Metanephros (tissue), 1 donor: ENCODE data around the gene ATG4A. TPM values are rescaled to one million over a fixed set of nuclear protein-coding genes. Genes with fewer than 3 reads are reported as not detected.

Experiments used
- total RNA-seq: library from RNA; depleted of rRNA; stranded (reverse); fragments of >200 nt; gene quantifications from one replicate; pipeline ENCODE4 v1.2.3, GENCODE V29; 2014

ATG4A gene, protein sequence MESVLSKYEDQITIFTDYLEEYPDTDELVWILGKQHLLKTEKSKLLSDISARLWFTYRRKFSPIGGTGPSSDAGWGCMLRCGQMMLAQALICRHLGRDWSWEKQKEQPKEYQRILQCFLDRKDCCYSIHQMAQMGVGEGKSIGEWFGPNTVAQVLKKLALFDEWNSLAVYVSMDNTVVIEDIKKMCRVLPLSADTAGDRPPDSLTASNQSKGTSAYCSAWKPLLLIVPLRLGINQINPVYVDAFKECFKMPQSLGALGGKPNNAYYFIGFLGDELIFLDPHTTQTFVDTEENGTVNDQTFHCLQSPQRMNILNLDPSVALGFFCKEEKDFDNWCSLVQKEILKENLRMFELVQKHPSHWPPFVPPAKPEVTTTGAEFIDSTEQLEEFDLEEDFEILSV
- 12.3 TPM for total RNA-seq

DNA sequence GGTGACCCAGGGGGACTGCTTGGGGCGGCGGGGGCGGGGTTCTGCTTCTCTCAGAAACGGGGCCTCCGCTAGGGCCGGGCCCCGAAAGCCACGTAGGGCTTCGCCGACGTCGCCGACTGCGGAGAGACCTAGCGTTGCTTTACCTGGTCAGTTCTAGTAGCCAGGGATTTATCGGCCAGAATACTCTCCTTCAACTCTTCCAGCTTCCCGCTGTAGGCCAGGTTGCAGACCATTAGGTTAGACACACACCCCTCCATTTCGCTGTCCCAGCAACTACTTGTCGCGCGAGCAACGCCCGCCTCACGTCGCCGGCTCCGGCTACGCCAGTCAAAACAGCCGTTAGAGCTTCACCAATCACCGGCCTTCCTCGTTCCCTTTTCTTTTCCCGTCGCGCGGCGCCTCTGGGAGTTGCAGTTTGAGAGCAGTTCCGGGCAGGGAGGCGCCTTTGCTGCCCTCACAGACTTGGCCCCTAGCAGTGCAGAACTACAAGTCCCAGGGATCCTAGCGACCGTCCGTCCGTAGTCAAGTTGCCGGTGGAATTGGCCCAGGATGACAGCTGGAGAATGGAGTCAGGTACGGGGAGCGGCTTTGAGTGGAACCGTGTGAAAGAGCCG is at the start of gene ATG4A, which contains the start of gene PSMD10:
Gene ATG4A (plus strand): TSS at position 515 of the 614 bp plus-strand sequence. CDS start 49 bp downstream, at position 564.
Gene PSMD10 (minus strand): TSS at position 279 of the 614 bp plus-strand sequence. CDS start 22 bp downstream, at position 257.

DNA sequence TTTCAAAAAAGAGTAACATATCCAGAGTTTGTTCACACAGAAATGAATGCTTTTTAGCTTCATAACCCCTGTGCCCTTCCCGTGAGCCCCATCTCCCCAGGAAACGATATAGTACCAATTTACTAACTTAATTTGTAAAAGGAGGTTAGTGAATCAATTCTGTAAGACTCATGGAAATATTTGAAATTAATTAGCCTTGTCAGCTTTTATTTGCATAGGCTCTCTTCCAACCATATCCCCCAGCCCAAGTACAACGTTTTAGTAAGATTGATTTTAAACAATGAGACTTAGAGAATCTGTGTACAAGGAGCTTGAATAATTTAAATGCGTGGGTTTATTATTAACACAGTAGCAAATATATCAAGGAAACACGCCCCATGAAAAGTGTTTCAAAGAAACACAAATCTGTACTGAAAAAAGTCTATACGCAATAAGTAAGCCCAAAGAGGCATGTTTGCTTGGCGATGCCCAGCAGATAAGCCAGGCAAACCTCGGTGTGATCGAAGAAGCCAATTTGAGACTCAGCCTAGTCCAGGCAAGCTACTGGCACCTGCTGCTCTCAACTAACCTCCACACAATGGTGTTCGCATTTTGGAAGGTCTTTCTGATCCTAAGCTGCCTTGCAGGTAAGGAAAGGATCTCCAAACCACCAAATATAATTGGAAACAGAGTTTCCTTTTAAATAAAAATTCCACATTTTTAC is 46.9 kb upstream of the ATG4A start, which contains the start of gene VSIG1:
Gene VSIG1 (plus strand): TSS at position 512 of the 703 bp plus-strand sequence. CDS start 66 bp downstream, at position 578.

Other genes starting within 250 kb of the ATG4A start
- not detected for gene TEX13B, start 109.4 kb upstream of the ATG4A start, total RNA-seq
- gene VSIG1, start 46.7 kb upstream of the ATG4A start, total RNA-seq, result 0.64 TPM
- gene PSMD10, start 236 bp upstream of the ATG4A start, total RNA-seq, result 42.4 TPM